Nephron (organoid): ENCODE data around the gene KRTAP10-1.

ENCODE experiments used
- H3K27ac Mint-ChIP-seq, 3 experiments: 2 replicates each; pipeline ENCODE4 v1.8.0; 2020; ENCODE audit warnings: mixed read lengths in 3 of 3, mild to moderate bottlenecking in 2 of 3, moderate library complexity in 1 of 3
- H3K27me3 Mint-ChIP-seq: 2 replicates; pipeline ENCODE4 v1.8.0; 2021; ENCODE audit warnings: low read depth, mild to moderate bottlenecking, moderate library complexity, mixed read lengths
- H3K36me3 Mint-ChIP-seq: 2 replicates; pipeline ENCODE4 v1.8.0; 2020; ENCODE audit warnings: low read depth, mixed read lengths
- H3K4me1 Mint-ChIP-seq: 2 replicates; pipeline ENCODE4 v1.8.0; 2020; ENCODE audit warnings: mixed read lengths
- H3K4me3 Mint-ChIP-seq, 3 experiments: 2 replicates each; pipeline ENCODE4 v1.8.0; 2020; ENCODE audit warnings: mild to moderate bottlenecking in 3 of 3, mixed read lengths in 3 of 3, moderate library complexity in 2 of 3
- H3K9me3 Mint-ChIP-seq: 2 replicates; pipeline ENCODE4 v1.8.0; 2020; ENCODE audit warnings: mixed read lengths
- TF ChIP-seq, protein P1 (sequence below), 3 experiments: fragments of 200-600 bp; sonication (generic); IDR thresholded peaks; one replicate each; pipeline ENCODE4 v1.5.0; 2021; ENCODE audit warnings: antibody characterized with exemption in 3 of 3; ENCODE audit not compliant: unreplicated experiment in 3 of 3

The KRTAP10-1 gene

DNA sequence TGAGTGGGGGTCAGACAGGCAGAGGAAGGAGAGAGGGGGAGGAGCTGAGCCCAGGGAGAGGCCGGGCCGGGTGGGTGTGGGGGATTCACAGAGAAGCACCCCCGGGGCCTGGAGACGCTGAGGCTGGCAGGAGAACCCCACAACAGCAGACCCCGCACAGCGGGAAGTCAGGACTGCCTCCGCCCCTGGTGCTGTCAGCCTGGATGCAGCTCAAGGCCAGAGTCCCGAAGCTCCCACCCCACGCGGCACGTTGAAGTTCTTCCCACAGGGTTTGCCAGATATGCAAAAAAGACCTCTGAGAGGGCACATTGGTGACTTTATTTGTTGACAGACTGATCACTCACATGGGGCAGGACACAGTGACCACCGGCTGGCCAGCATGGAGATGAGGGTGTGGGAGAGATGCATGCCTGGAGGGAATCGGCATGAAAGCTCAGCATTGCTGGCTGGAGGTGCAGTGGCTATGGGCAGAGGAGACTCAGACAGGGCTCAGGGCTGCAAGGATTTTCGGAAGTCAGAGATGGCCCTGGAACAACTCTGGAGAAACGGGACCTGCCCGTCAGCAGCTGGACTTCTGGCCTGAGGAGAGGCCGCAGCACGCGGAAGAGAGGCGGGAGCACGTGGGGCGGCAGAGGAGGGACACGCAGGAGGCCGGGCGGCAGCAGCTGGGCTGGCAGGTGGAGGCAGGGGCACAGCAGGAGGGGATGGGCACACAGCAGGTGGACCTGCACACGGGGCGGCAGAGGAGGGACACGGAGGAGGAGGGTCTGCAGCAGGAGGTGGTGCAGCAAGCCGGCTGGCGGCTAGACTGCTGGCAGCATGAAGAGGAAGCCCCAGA is 17.7 kb upstream of the KRTAP10-1 start:
- Mint-ChIP-seq H3K9me3 (peaks cover 24% of the 10 kb centered on the region), H3K4me1 (peaks cover 33% of the 10 kb centered on the region), H3K27ac (no peak overlapping the region), H3K36me3 (no peaks in the 10 kb centered on the region), H3K27me3 (peaks cover 28% of the 10 kb centered on the region), H3K4me3 (peak overlapping the region in 1 of 3 experiments; percentile 16)
- TF ChIP-seq, protein P1, sequence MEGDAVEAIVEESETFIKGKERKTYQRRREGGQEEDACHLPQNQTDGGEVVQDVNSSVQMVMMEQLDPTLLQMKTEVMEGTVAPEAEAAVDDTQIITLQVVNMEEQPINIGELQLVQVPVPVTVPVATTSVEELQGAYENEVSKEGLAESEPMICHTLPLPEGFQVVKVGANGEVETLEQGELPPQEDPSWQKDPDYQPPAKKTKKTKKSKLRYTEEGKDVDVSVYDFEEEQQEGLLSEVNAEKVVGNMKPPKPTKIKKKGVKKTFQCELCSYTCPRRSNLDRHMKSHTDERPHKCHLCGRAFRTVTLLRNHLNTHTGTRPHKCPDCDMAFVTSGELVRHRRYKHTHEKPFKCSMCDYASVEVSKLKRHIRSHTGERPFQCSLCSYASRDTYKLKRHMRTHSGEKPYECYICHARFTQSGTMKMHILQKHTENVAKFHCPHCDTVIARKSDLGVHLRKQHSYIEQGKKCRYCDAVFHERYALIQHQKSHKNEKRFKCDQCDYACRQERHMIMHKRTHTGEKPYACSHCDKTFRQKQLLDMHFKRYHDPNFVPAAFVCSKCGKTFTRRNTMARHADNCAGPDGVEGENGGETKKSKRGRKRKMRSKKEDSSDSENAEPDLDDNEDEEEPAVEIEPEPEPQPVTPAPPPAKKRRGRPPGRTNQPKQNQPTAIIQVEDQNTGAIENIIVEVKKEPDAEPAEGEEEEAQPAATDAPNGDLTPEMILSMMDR (IDR thresholded peaks at IDR 0.05; ENCODE audit: unreplicated experiment in 3 of 3), result no peak

- Mint-ChIP-seq H3K27ac (no peak overlapping the region), H3K36me3 (no peaks in the 10 kb centered on the region), H3K4me3 (no peak overlapping the region), H3K27me3 (peaks cover 30% of the 10 kb centered on the region), H3K9me3 (peaks cover 18% of the 10 kb centered on the region), H3K4me1 (peaks cover 33% of the 10 kb centered on the region)
- TF ChIP-seq, protein P1 (IDR thresholded peaks at IDR 0.05; ENCODE audit: unreplicated experiment in 3 of 3), result no peak
Observed at GRCh38 chr21:44556879-44557278, 16.9 kb upstream of the KRTAP10-1 start.

DNA sequence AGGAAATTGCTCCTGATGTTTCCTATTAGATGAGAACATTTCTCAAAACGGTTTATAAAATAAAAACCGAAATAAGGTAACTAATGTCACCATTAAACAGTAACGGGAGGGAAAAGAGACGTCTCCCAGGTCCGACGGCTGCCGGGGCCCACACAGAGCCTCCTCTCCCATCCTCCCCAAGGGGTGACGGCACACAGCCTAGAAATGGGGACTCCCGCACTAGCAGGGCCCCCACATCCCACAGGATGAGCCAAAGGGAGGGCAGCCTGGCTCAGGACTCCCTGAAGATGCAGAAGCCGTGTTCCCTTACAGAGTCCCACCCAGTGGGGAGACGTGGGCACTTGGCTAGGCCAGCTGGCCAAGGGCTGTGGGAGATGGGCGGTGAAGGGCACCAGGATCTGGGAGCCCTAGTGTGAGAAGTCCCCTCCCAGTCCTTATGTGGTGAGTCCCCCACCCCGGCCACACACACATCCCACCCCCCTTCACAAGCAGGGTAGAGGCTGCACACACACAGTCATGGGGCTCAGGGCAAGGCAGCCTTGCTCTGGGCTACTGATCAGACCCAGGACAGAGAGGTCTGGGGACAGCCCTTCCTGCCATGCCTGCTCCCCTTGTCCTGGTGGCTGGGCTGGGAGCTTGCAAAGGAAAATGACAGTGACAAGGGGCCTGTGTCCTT is 15.3 kb upstream of the KRTAP10-1 start:
- Mint-ChIP-seq H3K27ac (no peak overlapping the region), H3K27me3 (peaks cover 33% of the 10 kb centered on the region), H3K4me1 (peaks cover 33% of the 10 kb centered on the region), H3K9me3 (peaks cover 11% of the 10 kb centered on the region), H3K36me3 (no peaks in the 10 kb centered on the region), H3K4me3 (no peak overlapping the region)
- TF ChIP-seq, protein P1 (IDR thresholded peaks at IDR 0.05; ENCODE audit: unreplicated experiment in 3 of 3), result no peak

DNA sequence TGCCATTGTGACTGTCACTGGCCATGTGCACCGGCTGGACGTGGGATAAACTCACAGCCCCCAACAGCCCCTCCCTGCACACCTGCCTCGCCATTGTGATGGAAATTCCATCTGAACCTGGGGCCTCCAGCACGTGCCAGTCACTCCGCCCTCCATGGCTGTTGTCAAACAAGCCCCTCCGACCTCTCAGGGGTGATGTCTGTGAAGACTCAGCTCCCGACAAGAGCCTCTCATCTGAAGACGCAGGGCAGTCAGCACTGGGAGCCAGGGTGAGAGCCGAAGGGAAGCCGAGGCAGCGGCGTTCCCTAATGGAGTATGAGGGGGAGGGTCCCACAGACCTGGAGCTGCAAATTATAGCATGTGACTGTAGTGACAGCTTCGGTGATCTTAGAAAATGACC is 12.7 kb upstream of the KRTAP10-1 start:
- no peaks in the 10 kb centered on the region for H3K36me3 Mint-ChIP-seq
- peaks cover 26% of the 10 kb centered on the region for H3K27me3 Mint-ChIP-seq
- peaks cover 42% of the 10 kb centered on the region for H3K4me1 Mint-ChIP-seq
- TF ChIP-seq, protein P1 (IDR thresholded peaks at IDR 0.05; ENCODE audit: unreplicated experiment in 3 of 3), result no peak
- no peak overlapping the region for H3K27ac Mint-ChIP-seq
- no peak overlapping the region for H3K4me3 Mint-ChIP-seq
- peaks cover 1% of the 10 kb centered on the region for H3K9me3 Mint-ChIP-seq

GRCh38 chr21:44552136-44552535 is 12.1 kb upstream of the KRTAP10-1 start:
- Mint-ChIP-seq H3K9me3 (peaks cover 6% of the 10 kb centered on the region), H3K36me3 (peaks cover 4% of the 10 kb centered on the region), H3K4me3 (no peak overlapping the region), H3K4me1 (peaks cover 36% of the 10 kb centered on the region), H3K27ac (no peak overlapping the region), H3K27me3 (peaks cover 24% of the 10 kb centered on the region)
- TF ChIP-seq, protein P1 (IDR thresholded peaks at IDR 0.05; ENCODE audit: unreplicated experiment in 3 of 3), result no peak
